Neural crest cell (in vitro differentiated cells): ENCODE measurements around the gene HES5. TPM values are rescaled to one million over a fixed set of nuclear protein-coding genes. Genes with fewer than 3 reads are reported as not detected.
A peak's percentile ranks its signal among the peaks of the same experiment; 100 is the strongest.

ENCODE experiments used
- DNase-seq: peaks from one replicate; pipeline ENCODE4 v3.0.0; 2021; ENCODE audit warnings: low read depth, mixed read lengths, low spot score
- H3K27ac Mint-ChIP-seq: one replicate; pipeline ENCODE4 v1.8.0; 2021; ENCODE audit warnings: mild to moderate bottlenecking, mixed read lengths; ENCODE audit not compliant: unreplicated experiment
- H3K27me3 Mint-ChIP-seq: 2 replicates; pipeline ENCODE4 v1.8.0; 2021; ENCODE audit warnings: low read depth, mild to moderate bottlenecking, mixed read lengths
- H3K36me3 Mint-ChIP-seq: 2 replicates; pipeline ENCODE4 v1.8.0; 2021; ENCODE audit warnings: low read depth, mild to moderate bottlenecking, mixed read lengths
- H3K4me1 Mint-ChIP-seq: 2 replicates; pipeline ENCODE4 v1.8.0; 2021; ENCODE audit warnings: mixed read lengths
- H3K4me3 Mint-ChIP-seq: one replicate; pipeline ENCODE4 v1.8.0; 2021; ENCODE audit warnings: mild to moderate bottlenecking, mixed read lengths
- H3K9me3 Mint-ChIP-seq: 2 replicates; pipeline ENCODE4 v1.8.0; 2021; ENCODE audit warnings: mixed read lengths
- total RNA-seq: library from RNA; stranded (reverse); gene quantifications from 2 replicates; pipeline ENCODE4 v1.2.1, GENCODE V29; 2021
- TF ChIP-seq, protein P1 (sequence below): fragments of 200-600 bp; sonication (generic); conservative IDR thresholded peaks from 2 replicates; pipeline ENCODE4 v1.5.0; 2021; ENCODE audit warnings: antibody characterized with exemption, mild to moderate bottlenecking

HES5 gene
- total RNA-seq, 1 donor from 2014 or later: 92.2 TPM

DNA sequence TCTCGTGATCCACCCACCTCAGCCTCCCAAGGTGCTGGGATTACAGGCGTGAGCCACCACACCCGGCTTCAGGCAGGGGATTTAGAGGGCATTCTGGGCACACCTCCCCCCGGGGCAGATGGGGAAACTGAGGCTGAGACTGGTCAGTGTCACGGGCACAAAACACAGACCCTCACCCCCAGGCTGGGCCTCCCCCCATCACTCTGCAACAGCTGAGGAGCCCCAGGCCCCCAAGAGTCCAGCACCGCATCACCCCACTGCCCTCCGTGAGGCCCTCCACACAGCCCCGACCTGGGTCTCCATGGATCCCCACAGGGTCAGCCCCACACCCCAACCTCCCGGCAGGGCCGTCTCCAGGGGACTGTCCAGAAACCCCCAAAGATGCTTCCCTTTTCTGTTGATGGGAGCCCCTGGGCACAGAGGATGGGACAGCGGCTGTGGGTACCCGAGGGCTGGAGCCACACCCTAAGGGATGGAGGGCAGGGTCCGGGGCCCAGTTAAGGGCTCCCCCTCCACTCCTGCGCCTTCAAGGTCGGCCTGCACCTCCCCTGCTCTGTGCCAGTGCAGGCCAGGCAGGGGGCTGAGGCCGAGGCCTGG is 37.1 kb upstream of the HES5 start:
- Mint-ChIP-seq H3K4me1 (peaks cover 4% of the 10 kb centered on the region), H3K36me3 (no peaks in the 10 kb centered on the region), H3K9me3 (no peaks in the 10 kb centered on the region), H3K27me3 (no peaks in the 10 kb centered on the region), H3K27ac (no peak overlapping the region), H3K4me3 (no peak overlapping the region)
- DNase-seq: no peak
- TF ChIP-seq, protein P1, sequence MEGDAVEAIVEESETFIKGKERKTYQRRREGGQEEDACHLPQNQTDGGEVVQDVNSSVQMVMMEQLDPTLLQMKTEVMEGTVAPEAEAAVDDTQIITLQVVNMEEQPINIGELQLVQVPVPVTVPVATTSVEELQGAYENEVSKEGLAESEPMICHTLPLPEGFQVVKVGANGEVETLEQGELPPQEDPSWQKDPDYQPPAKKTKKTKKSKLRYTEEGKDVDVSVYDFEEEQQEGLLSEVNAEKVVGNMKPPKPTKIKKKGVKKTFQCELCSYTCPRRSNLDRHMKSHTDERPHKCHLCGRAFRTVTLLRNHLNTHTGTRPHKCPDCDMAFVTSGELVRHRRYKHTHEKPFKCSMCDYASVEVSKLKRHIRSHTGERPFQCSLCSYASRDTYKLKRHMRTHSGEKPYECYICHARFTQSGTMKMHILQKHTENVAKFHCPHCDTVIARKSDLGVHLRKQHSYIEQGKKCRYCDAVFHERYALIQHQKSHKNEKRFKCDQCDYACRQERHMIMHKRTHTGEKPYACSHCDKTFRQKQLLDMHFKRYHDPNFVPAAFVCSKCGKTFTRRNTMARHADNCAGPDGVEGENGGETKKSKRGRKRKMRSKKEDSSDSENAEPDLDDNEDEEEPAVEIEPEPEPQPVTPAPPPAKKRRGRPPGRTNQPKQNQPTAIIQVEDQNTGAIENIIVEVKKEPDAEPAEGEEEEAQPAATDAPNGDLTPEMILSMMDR: no peak

DNA sequence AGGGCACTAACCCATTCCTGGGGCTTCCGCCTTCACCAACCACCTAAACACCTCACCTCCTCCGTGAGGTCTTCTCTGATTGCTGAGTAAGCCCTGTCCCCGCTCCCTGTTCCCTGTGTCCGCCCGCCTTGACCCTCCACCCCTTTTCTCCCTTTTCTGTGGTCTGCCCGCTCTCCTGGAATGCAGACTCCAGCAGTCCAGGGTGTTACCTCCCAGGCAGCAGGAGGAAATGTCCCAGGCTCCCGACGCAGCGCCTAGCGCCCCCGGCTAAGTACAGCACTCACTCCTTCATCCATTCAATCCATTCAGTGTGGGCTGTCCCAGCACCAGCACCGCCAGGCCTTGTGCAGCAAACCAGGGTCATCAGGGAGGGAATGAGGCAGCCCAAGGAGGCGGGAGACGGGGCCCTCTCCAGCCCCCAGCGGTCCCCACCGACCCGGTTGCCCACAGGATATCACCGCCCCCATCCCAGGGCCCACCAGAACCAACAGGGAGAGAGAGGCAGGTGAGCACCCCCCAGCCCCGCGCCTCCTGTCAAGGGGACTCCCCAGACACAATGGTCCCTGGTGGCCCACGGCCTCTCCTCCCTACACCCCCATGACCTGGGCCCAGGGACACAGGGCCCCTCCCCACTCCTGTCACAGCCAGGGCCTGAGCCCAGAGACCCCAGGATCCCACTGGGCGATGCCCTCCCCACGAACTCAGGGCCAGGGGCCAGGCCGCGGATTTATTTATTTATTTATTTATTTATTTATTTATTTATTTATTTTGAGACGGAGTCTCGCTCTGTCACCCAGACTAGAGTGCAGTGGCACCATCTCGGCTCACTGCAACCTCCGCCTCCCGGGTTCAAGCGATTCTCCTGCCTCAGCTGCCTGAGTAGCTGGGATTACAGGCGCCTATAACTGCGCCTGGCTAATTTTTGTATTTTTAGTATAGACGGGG is 36.3 kb upstream of the HES5 start:
- Mint-ChIP-seq H3K27me3 (no peaks in the 10 kb centered on the region), H3K4me3 (no peak overlapping the region), H3K9me3 (no peaks in the 10 kb centered on the region), H3K27ac (peak overlapping the region; percentile 50), H3K4me1 (peaks cover 4% of the 10 kb centered on the region), H3K36me3 (no peaks in the 10 kb centered on the region)
- TF ChIP-seq, protein P1: no peak
- DNase-seq: no peak

DNA sequence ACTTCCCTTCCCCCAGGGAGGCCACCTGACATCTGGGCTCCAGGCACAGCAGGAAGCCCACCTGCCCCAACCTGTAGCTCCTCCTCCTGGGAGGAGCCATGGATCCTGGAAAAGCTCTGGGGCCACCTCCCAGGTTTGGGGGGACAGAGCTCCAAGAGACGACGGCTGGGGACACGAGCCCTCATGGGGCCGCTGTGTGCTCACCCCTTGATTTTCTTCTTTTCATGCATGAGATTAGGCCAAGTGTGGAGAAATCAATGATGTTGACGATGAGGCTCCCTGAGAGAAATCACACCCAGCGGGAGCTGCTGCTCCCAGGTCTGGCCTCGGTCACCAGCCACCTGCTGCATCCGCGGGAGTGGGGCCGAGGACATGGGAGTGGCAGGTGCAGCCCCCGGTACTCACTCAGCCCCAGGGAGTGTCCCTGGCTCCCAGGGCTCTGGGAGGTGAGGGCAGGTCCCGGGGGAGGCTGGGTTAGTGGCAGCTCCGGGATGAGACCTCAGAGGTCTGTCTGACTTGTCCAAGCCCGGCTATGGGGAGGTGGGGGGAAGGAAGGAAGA is 34.8 kb upstream of the HES5 start:
- Mint-ChIP-seq H3K27ac (no peak overlapping the region), H3K27me3 (no peaks in the 10 kb centered on the region), H3K4me3 (no peak overlapping the region), H3K4me1 (peaks cover 4% of the 10 kb centered on the region), H3K9me3 (no peaks in the 10 kb centered on the region), H3K36me3 (no peaks in the 10 kb centered on the region)
- DNase-seq: no peak
- TF ChIP-seq, protein P1: no peak

DNA sequence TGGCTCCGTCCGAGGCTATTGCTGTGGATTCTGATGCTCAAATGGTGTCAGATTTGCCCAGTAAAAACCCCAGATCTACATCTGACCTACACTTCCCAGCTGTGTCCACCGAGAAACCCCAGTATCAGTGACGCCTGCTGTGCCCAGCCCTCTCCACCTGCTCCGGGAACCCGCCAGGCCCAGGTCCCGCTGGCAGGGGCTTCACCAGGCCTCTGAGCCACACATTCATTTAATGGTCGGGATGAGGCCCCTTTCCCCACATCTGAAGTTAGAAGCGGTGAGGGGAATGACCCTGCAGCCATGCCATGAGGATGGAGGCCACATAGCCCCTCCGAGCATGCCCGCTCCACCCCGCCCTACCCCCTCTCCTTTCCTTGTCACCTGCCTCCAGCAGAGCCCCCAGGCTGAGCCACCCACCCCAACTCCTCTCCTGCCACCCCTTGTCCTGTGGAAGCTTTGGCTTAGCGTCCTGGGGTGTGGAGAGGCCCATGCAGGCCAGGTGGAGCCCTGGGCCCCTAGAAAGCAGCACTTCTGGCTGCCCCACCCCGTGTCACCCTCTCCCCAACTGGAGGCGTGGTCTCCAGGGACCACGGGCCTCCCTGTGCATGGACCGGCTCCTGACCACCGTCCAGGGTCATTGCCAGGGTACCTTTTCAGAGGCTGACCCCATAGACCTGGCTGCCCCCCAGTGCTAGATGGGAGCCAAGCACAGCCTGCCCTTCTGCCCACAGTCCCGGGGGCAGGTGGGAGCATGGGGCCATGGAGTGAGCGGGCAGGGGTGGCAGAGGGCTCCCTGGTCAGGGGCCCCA is 34.1 kb upstream of the HES5 start:
- no peak overlapping the region for H3K4me3 Mint-ChIP-seq
- TF ChIP-seq, protein P1: no peak
- no peaks in the 10 kb centered on the region for H3K9me3 Mint-ChIP-seq
- H3K36me3 Mint-ChIP-seq: no peaks in the 10 kb centered on the region
- DNase-seq: no peak
- H3K27me3 Mint-ChIP-seq: no peaks in the 10 kb centered on the region
- peaks cover 4% of the 10 kb centered on the region for H3K4me1 Mint-ChIP-seq
- no peak overlapping the region for H3K27ac Mint-ChIP-seq

DNA sequence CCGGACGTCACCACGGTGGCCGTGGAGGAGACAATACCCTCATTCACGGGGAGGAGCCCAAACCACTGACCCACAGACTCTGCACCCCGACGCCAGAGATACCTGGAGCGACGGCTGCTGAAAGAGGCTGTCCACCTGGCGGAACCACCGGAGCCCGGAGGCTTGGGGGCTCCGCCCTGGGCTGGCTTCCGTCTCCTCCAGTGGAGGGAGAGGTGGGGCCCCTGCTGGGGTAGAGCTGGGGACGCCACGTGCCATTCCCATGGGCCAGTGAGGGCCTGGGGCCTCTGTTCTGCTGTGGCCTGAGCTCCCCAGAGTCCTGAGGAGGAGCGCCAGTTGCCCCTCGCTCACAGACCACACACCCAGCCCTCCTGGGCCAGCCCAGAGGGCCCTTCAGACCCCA is 33.1 kb upstream of the HES5 start:
- Mint-ChIP-seq H3K9me3 (no peaks in the 10 kb centered on the region), H3K4me3 (no peak overlapping the region), H3K36me3 (no peaks in the 10 kb centered on the region), H3K27ac (no peak overlapping the region), H3K4me1 (peaks cover 4% of the 10 kb centered on the region), H3K27me3 (no peaks in the 10 kb centered on the region)
- TF ChIP-seq, protein P1: no peak
- DNase-seq: no peak
